Jurkat, Clone E6-1 (cell line): ENCODE data around the gene VWCE.

Source experiments
- DNase-seq: peaks from one replicate; pipeline ENCODE4 v3.0.0-alpha.2; 2011; ENCODE audit warnings: low read depth, low spot score
- H3K4me3 ChIP-seq: 2 replicates; pipeline ENCODE4 v1.5.1; 2011; ENCODE audit warnings: mild to moderate bottlenecking, low read length, control low read depth, moderate library complexity

The VWCE gene

GRCh38 chr11:61290905-61291690, 4.0 kb downstream of the VWCE start:
- no peak for DNase-seq
- H3K4me3 ChIP-seq, result no peak overlapping the region

GRCh38 chr11:61287338-61287977, 7.7 kb downstream of the VWCE start:
- DNase-seq, result no peak
- no peak overlapping the region for H3K4me3 ChIP-seq

GRCh38 chr11:61283613-61284012, 11.5 kb downstream of the VWCE start:
- no peak overlapping the region for H3K4me3 ChIP-seq
- no peak for DNase-seq

- no peak for DNase-seq
- no peak overlapping the region for H3K4me3 ChIP-seq
Measured at GRCh38 chr11:61281581-61282250, 13.4 kb downstream of the VWCE start.

GRCh38 chr11:61280883-61281580, 14.1 kb downstream of the VWCE start:
- no peak for DNase-seq
- H3K4me3 ChIP-seq, result no peak overlapping the region

GRCh38 chr11:61279934-61280659, 15.0 kb downstream of the VWCE start:
- H3K4me3 ChIP-seq, result no peak overlapping the region
- DNase-seq, result no peak

- no peak overlapping the region for H3K4me3 ChIP-seq
- DNase-seq, result no peak
Measured at GRCh38 chr11:61278001-61278470, 17.1 kb downstream of the VWCE start.

GRCh38 chr11:61277186-61278000, 17.7 kb downstream of the VWCE start:
- H3K4me3 ChIP-seq, result no peak overlapping the region
- DNase-seq, result no peak

- DNase-seq, result no peak
- H3K4me3 ChIP-seq, result no peak overlapping the region
Measured at GRCh38 chr11:61275191-61275590, 19.9 kb downstream of the VWCE start.

- no peak for DNase-seq
- H3K4me3 ChIP-seq, result no peak overlapping the region
Measured at GRCh38 chr11:61274084-61274483, 21.0 kb downstream of the VWCE start.

GRCh38 chr11:61273178-61274078, 21.7 kb downstream of the VWCE start:
- DNase-seq, result no peak

GRCh38 chr11:61272731-61273130, 22.4 kb downstream of the VWCE start:
- no peak for DNase-seq
- H3K4me3 ChIP-seq, result no peak overlapping the region

More at GRCh38 chr11:61273178-61274078, 21.7 kb downstream of the VWCE start:
- H3K4me3 ChIP-seq, result no peak overlapping the region

GRCh38 chr11:61270354-61271076, 24.6 kb downstream of the VWCE start:
- H3K4me3 ChIP-seq, result no peak overlapping the region
- no peak for DNase-seq

GRCh38 chr11:61268588-61269250, 26.4 kb downstream of the VWCE start:
- no peak for DNase-seq
- H3K4me3 ChIP-seq, result no peak overlapping the region

GRCh38 chr11:61267437-61267841, 27.7 kb downstream of the VWCE start:
- no peak for DNase-seq
- H3K4me3 ChIP-seq, result no peak overlapping the region

GRCh38 chr11:61266602-61267001, 28.5 kb downstream of the VWCE start:
- no peak for DNase-seq
- H3K4me3 ChIP-seq, result no peak overlapping the region
